ENCODE measurements around the gene KIF3A. TPM values are rescaled to one million over a fixed set of nuclear protein-coding genes. Genes with fewer than 3 reads are reported as not detected.

The KIF3A gene
- total RNA-seq, 1 donor from 2014 or later = 10.5 TPM

DNA sequence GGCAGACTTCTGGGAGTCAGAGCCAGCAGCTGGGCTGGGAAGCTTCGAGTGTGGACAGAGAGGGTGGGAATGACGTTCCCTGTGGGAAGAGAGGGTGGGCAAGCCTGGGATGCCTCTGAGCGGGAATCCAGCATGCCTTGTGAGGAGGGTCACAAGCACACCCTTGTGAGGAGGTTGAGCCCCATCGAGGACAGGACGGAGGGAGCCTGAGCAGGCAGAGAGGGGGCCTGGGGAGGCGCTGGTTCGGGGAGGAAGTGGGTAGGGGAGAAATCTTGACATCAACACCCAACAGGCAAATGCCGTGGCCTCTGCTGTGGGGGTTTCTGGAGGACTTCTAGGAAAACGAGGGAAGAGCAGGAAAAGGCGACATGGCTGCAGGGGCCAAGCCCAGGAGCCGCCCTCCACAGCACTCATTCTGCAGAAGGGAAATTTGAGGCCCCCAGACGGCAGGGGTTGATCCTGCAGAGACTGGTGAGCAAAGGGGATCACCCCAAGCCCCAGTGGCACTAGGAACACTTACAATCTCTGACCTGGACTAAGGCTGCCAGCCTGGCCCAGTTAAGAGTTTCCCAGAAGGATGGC, 80.5 kb downstream of the KIF3A start:
- H3K36me3 ChIP-seq = no peaks in the 10 kb centered on the region
- DNase-seq (no peak), ATAC-seq (no peak)
- H3K9me3 ChIP-seq = no peaks in the 10 kb centered on the region
- H3K27me3 ChIP-seq = peaks cover 39% of the 10 kb centered on the region
- TF ChIP-seq, protein P1, sequence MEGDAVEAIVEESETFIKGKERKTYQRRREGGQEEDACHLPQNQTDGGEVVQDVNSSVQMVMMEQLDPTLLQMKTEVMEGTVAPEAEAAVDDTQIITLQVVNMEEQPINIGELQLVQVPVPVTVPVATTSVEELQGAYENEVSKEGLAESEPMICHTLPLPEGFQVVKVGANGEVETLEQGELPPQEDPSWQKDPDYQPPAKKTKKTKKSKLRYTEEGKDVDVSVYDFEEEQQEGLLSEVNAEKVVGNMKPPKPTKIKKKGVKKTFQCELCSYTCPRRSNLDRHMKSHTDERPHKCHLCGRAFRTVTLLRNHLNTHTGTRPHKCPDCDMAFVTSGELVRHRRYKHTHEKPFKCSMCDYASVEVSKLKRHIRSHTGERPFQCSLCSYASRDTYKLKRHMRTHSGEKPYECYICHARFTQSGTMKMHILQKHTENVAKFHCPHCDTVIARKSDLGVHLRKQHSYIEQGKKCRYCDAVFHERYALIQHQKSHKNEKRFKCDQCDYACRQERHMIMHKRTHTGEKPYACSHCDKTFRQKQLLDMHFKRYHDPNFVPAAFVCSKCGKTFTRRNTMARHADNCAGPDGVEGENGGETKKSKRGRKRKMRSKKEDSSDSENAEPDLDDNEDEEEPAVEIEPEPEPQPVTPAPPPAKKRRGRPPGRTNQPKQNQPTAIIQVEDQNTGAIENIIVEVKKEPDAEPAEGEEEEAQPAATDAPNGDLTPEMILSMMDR (IDR thresholded peaks at IDR 0.05) = no peak
- no peak overlapping the region for H3K4me3 ChIP-seq
- no peak overlapping the region for H3K27ac ChIP-seq
- peaks cover 4% of the 10 kb centered on the region for H3K4me1 ChIP-seq
- intact Hi-C loops (cut with DNase I) = no loop called here

DNA sequence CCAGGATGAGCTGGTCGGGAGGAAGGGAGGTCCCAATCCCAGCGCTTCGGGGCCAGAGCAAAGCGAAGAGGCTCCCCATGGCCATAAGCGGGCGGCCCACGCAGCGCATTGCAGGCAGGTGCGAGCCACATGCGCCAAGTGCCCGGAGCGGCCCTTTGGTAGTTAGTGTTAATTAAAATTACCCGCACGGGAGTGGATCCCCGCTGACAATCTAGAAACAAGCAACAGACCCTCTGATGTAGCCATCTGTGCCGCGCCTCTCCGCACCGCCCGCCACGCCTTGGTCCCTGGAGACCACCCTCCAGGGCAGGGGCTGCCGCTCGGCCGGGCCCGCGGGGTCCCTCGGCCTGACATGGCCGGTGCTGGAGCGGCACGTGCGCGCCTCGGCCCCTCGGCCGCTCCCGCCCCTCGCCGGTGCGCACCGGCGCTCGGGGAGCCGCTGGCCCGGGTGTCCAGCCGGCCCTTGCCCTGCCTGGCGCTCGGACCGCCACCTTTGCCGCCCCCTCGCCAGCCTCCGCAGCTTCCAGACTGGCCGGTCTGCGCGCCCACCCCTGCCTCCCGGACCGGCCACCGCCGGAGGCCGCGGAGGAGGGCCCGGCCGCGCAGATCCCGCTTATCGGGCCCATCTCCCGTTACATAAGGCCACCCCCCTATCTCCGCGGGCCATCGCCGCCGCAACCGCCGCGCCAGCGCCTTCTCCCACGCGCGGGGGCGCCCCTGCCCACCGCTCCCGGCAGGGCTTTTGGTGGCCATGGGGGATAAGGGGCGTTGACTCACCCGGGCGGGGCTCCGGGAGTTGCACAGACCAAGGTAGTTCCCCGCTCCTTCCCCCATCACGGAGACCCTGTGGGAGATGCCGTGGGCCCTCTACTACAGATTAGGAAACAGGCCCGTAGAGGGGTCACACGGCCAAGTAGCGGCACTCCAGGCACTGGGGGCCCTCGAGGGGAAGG, 81.2 kb downstream of the KIF3A start:
- peaks cover 39% of the 10 kb centered on the region for H3K27me3 ChIP-seq
- TF ChIP-seq, protein P1 (IDR thresholded peaks at IDR 0.05) = no peak
- ATAC-seq = peak; percentile 51
- no peaks in the 10 kb centered on the region for H3K36me3 ChIP-seq
- intact Hi-C loops (cut with DNase I) = no loop called here
- no peaks in the 10 kb centered on the region for H3K9me3 ChIP-seq
- no peak overlapping the region for H3K27ac ChIP-seq
- H3K4me3 ChIP-seq = peak overlapping the region; percentile 36
- H3K4me1 ChIP-seq = peaks cover 4% of the 10 kb centered on the region
- no peak for DNase-seq

DNA sequence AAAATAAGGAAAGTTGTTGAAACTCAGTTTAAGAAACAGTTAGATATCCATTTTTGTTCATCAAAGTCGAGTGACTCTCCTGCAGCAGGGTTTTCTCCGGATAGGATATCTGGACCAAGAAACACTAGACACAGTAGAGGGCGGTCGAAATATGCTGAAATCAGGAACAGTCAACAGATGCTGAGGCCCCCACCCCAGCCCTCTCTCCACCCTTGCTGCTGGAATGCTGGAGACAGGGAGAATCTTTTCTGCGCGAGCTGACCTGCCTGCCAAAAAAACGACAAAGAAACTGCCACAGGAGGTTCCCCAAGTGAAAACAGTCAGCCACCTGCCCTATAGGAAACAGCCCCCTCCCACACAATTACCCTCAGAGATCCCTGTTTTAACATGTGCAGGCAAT, 83.6 kb downstream of the KIF3A start:
- no peaks in the 10 kb centered on the region for H3K36me3 ChIP-seq
- no peaks in the 10 kb centered on the region for H3K9me3 ChIP-seq
- H3K4me1 ChIP-seq = peaks cover 4% of the 10 kb centered on the region
- H3K4me3 ChIP-seq = no peak overlapping the region
- DNase-seq (no peak), ATAC-seq (no peak)
- H3K27ac ChIP-seq = no peak overlapping the region
- TF ChIP-seq, protein P1 (IDR thresholded peaks at IDR 0.05) = no peak
- intact Hi-C loops (cut with DNase I) = no loop called here
- peaks cover 39% of the 10 kb centered on the region for H3K27me3 ChIP-seq

DNA sequence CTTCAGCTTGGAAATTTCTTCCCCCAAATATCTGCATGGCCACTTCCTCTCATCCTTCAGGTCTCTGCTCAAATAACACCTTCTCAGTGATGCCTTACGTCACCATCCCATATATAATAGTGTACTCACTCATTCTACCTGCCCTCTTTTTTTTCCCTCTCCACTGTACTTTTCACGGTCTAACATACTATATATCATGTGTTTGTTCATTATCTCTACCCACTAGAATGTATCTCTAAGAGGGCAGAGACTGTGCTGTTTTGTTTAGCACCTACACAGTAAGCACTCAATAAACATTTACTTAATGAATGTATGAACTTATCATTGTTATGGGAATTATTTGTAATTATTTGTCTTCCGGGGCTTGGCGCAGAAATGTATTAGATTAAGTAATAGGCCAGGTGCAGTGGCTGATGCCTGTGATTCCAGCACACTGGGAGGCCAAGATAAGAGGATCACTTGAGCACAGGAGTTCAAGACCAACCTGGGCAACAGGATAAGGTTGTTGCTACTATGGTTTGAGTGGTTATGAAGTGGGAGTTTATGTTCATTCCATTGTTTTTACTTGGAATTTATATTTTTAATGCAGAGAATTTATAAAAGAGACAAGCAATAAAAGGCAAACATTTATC, 85.4 kb downstream of the KIF3A start:
- no peaks in the 10 kb centered on the region for H3K36me3 ChIP-seq
- no peak for ATAC-seq
- TF ChIP-seq, protein P1 (IDR thresholded peaks at IDR 0.05) = no peak
- intact Hi-C loops (cut with DNase I) = no loop called here
- no peak for DNase-seq
- no peak overlapping the region for H3K4me3 ChIP-seq
- peaks cover 31% of the 10 kb centered on the region for H3K27me3 ChIP-seq
- H3K9me3 ChIP-seq = no peaks in the 10 kb centered on the region
- peaks cover 4% of the 10 kb centered on the region for H3K4me1 ChIP-seq
- H3K27ac ChIP-seq = no peak overlapping the region

DNA sequence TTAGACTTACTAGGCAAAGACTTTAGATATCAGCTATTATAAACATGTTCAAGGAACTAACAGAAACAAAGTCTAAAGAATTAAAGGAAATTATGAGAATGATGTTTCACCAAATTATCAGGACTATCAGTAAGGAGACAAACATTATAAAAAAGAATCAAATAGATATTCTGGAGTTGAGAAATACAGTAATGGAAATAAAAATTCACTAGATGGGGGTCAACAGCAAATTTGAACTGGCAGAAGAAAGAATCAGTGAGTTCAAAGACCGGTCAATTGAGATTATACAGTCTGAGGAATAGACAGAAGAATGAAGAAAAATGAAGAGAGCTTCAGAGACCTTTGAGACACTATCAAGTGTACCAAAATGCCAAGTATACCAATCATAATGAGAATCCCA, 89.0 kb downstream of the KIF3A start:
- Histone ChIP-seq H3K36me3 (peaks cover under 1% of the 10 kb centered on the region), H3K9me3 (no peaks in the 10 kb centered on the region), H3K27ac (no peak overlapping the region), H3K27me3 (peaks cover 3% of the 10 kb centered on the region), H3K4me1 (no peaks in the 10 kb centered on the region), H3K4me3 (no peak overlapping the region)
- ATAC-seq (no peak), DNase-seq (no peak)
- intact Hi-C loops (cut with DNase I) = no loop called here
- TF ChIP-seq, protein P1 (IDR thresholded peaks at IDR 0.05) = no peak

Data from upper lobe of right lung (tissue), 1 donor.